ENCODE measurements around the gene EIF5AL1.
"Not testable (repeated sequence)": the region's sequence is repeated elsewhere in the genome, so short reads cannot be mapped to it uniquely, and the experiment has no call there.

DNA sequence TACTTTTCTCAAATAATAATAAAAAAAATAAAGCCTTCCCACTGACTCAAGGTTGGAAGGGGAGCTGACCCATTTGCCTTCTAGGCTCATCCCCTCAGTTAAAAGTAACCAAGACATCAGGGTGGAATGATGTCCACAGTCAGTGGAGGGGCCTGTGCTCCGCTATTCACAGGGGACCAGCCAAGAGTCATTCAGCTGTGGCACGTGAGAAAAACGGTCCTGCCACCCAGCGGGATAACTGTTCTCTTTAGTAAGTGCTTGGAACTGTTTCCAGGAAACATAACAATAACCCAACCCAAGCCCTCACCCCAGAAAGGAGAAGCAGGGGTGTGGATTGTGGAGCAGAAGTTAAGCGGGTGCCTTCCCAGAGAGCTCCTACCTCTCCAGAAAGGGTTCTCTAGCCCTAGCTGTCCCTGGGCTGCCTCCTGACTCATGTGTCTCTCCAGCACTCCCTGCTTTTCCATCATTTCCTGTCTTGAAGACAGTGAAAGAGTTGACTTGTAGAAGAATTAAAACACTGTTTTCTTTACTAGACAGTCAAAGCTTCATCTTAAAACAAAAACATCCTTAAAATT, 2.3 kb upstream of the EIF5AL1 start:
- not testable (repeated sequence) for TF ChIP-seq EZH2phosphoT487 (IDR thresholded peaks at IDR 0.05; ENCODE audit: insufficient read depth, low read depth); EZH2 (IDR thresholded peaks at IDR 0.05; ENCODE audit: insufficient read depth, poor library complexity, severe bottlenecking)
